ENCODE data around the gene ZNF500.
A peak's percentile ranks its signal among the peaks of the same experiment; 100 is the strongest.

ZNF500 gene

GRCh38 chr16:4769306-4769638 is 2.3 kb upstream of the ZNF500 start (continued):
- TF ChIP-seq KLF8 (tag by site-specific recombination; IDR thresholded peaks at IDR 0.05) (no peak), ZNF549 (tag by site-specific recombination; IDR thresholded peaks at IDR 0.05) (no peak), OVOL3 (tag by site-specific recombination; IDR thresholded peaks at IDR 0.05) (no peak), ZNF416 (tag by site-specific recombination; IDR thresholded peaks at IDR 0.05) (no peak), ZNF248 (tag by site-specific recombination; IDR thresholded peaks at IDR 0.05) (no peak), ZNF311 (tag by site-specific recombination; IDR thresholded peaks at IDR 0.05; ENCODE audit: borderline replicate concordance) (no peak)
- TF ChIP-seq, protein P1, sequence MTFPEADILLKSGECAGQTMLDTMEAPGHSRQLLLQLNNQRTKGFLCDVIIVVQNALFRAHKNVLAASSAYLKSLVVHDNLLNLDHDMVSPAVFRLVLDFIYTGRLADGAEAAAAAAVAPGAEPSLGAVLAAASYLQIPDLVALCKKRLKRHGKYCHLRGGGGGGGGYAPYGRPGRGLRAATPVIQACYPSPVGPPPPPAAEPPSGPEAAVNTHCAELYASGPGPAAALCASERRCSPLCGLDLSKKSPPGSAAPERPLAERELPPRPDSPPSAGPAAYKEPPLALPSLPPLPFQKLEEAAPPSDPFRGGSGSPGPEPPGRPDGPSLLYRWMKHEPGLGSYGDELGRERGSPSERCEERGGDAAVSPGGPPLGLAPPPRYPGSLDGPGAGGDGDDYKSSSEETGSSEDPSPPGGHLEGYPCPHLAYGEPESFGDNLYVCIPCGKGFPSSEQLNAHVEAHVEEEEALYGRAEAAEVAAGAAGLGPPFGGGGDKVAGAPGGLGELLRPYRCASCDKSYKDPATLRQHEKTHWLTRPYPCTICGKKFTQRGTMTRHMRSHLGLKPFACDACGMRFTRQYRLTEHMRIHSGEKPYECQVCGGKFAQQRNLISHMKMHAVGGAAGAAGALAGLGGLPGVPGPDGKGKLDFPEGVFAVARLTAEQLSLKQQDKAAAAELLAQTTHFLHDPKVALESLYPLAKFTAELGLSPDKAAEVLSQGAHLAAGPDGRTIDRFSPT (tag by site-specific recombination; IDR thresholded peaks at IDR 0.05) = no peak

- H3K27ac ChIP-seq (ENCODE audit: extremely low read depth, low read depth, low read length) = peak overlapping the region; percentile 46
- no peaks in the 10 kb centered on the region for H3K9me3 ChIP-seq (ENCODE audit: control insufficient read depth, insufficient read depth, low read depth, low read length)
- H3K36me3 ChIP-seq (ENCODE audit: control insufficient read depth in 2 of 2, insufficient read depth in 1 of 2, low read length in 2 of 2) = peaks cover 0 to 16% of the 10 kb centered on the region in 2 experiments; a peak in 2 of 3 replicates
- H3K4me3 ChIP-seq (ENCODE audit: low read depth, low read length) = peak overlapping the region; percentile 45
- CTCF ChIA-PET = interaction anchor here (0.5 kb wide), 1 partner anchor 11 kb away, joined by 6 read pairs; no protein-coding TSS in a partner anchor
- no peaks in the 10 kb centered on the region; the same call in 1 of the 2 replicates for H3K4me1 ChIP-seq (ENCODE audit: control insufficient read depth, insufficient read depth, low read length)
- POLR2A ChIA-PET = interaction anchor here (0.5 to 3.9 kb wide), 14 partner anchors 8 to 1727 kb away, joined by 3 to 43 read pairs (median 4); partner anchors contain the start of genes ANKS3, DNAAF8, GLYR1 and NUDT16L1
- TF ChIP-seq ZIC2 (tag by site-specific recombination; IDR thresholded peaks at IDR 0.05) (peak; percentile 51), ZNF558 (tag by site-specific recombination; IDR thresholded peaks at IDR 0.05) (no peak), ZNF792 (tag by site-specific recombination; IDR thresholded peaks at IDR 0.05) (0 out of 2 replicates have a peak, but pooled peaks have one; percentile 61), KLF9 (tag by site-specific recombination; IDR thresholded peaks at IDR 0.05; ENCODE audit: low read depth) (no peak), SP2 (tag by site-specific recombination; IDR thresholded peaks at IDR 0.05) (peak; percentile 86), ZNF324 (tag by site-specific recombination; IDR thresholded peaks at IDR 0.05) (peak; percentile 35; the same call in 1 of the 2 replicates), ZNF544 (tag by site-specific recombination; IDR thresholded peaks at IDR 0.05) (no peak), IKZF3 (tag by site-specific recombination; IDR thresholded peaks at IDR 0.05) (peak; percentile 100), MEIS1 (CRISPR knock-in tag; IDR thresholded peaks at IDR 0.05; ENCODE audit: borderline replicate concordance) (no peak), KLF17 (tag by site-specific recombination; IDR thresholded peaks at IDR 0.05) (no peak), ZNF571 (tag by site-specific recombination; IDR thresholded peaks at IDR 0.05) (no peak), KLF16 (tag by site-specific recombination; IDR thresholded peaks at IDR 0.05) (0 out of 2 replicates have a peak, but pooled peaks have one; percentile 32), ZNF174 (tag by site-specific recombination; IDR thresholded peaks at IDR 0.05) (no peak), ZFP37 (tag by site-specific recombination; IDR thresholded peaks at IDR 0.05) (0 out of 2 replicates have a peak, but pooled peaks have one; percentile 26), ZXDB (tag by site-specific recombination; IDR thresholded peaks at IDR 0.05) (peak; percentile 65), ZNF449 (tag by site-specific recombination; IDR thresholded peaks at IDR 0.05) (no peak), ZNF670 (tag by site-specific recombination; IDR thresholded peaks at IDR 0.05; ENCODE audit: low read depth) (no peak), ZNF16 (tag by site-specific recombination; IDR thresholded peaks at IDR 0.05; ENCODE audit: low read depth) (no peak), BCL11A (tag by site-specific recombination; IDR thresholded peaks at IDR 0.05; ENCODE audit: low read depth) (no peak), ZNF513 (tag by site-specific recombination; IDR thresholded peaks at IDR 0.05) (no peak), ZNF24 (tag by site-specific recombination; IDR thresholded peaks at IDR 0.05) (no peak), ZNF596 (tag by site-specific recombination; IDR thresholded peaks at IDR 0.05) (no peak; the same call in 1 of the 2 replicates)
- TF ChIP-seq, protein P2, sequence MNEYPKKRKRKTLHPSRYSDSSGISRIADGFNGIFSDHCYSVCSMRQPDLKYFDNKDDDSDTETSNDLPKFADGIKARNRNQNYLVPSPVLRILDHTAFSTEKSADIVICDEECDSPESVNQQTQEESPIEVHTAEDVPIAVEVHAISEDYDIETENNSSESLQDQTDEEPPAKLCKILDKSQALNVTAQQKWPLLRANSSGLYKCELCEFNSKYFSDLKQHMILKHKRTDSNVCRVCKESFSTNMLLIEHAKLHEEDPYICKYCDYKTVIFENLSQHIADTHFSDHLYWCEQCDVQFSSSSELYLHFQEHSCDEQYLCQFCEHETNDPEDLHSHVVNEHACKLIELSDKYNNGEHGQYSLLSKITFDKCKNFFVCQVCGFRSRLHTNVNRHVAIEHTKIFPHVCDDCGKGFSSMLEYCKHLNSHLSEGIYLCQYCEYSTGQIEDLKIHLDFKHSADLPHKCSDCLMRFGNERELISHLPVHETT (tag by site-specific recombination; IDR thresholded peaks at IDR 0.05) = peak; percentile 42; the same call in 1 of the 2 replicates
These were observed 1.8 kb upstream of the ZNF500 start for GRCh38 chr16:4768549-4769305.

All from HEK293 (cell line).